GM18870 (cell line): ENCODE results near the gene NHLRC2.

Experiments used
- ATAC-seq: cut with Tn5 transposase; IDR thresholded peaks from one replicate; pipeline ENCODE4 v1.9.1; 2021; ENCODE audit warnings: moderate library complexity; ENCODE audit not compliant: unreplicated experiment

NHLRC2 gene

DNA sequence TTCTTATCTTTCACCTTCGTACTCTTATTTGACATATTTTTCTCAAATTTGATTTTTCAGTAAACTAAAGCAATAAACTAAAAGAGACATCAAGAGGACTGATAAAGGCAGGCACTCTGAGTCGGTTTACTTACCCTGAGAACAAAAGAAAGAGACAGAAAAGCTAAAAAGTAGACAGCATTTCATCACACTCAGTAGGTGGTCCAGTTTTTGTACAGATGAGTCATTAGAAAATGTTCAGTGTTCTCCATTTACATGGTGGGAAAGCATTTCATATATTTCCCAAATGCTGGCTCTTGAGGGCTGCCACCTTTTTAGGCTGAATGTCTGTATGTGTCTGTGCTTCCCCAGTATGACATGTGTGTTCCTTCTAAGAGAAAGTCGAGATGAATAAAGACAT is 52.7 kb downstream of the NHLRC2 start:
- ATAC-seq = no peak

DNA sequence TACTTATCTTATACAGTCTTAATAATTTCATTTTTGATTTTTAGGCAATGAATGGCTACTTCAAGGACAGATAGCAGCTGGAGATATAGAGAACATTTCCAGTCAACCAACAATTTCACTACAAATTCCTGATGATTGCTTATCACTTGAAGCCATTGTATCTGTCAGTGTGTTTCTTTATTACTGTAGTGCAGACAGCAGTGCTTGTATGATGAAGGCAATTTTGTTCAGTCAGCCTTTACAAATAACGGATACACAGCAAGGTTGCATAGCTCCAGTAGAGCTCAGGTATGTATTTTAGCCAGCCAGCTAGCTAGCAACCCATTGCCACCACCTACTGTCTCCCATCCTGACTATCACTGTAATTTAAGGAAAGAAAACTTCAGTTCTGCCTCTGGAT is 53.8 kb downstream of the NHLRC2 start:
- no peak for ATAC-seq

DNA sequence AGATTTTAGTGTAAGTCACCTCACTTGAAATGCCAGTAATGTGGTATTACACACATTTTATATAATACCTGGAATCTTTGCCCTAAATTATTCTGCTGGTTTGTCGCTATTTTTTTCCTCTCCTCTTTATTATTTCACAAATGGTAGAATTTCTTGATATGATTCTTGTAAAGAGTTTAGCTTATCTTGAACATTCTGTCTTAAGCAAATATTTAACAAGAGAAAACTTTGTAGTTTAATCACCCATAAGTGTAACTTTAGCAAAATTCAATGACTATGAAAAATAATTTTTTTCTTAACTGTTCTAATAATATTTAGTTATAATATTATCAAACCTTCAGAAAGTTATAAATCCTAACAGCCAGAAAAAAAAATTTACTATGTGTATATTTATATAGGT is 56.7 kb downstream of the NHLRC2 start:
- no peak for ATAC-seq

DNA sequence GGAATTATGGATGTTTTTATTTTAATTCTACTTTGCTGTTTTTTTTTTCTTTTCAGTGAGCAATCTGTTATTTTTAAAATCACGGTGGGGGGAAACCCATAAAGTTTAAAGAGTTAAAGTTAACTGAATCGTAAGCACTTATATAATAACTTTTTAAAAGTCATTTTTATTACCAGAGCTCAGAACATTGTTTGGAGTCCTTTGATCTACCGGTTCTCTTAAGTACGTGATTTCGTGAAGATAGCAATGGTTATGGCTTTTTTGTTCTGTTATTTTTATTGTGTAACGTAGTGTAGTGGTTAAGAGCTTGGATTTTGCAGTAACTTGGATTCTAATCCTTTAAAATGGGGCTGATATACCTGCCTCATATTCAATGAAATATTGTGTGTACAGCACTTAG is 57.4 kb downstream of the NHLRC2 start:
- no peak for ATAC-seq

DNA sequence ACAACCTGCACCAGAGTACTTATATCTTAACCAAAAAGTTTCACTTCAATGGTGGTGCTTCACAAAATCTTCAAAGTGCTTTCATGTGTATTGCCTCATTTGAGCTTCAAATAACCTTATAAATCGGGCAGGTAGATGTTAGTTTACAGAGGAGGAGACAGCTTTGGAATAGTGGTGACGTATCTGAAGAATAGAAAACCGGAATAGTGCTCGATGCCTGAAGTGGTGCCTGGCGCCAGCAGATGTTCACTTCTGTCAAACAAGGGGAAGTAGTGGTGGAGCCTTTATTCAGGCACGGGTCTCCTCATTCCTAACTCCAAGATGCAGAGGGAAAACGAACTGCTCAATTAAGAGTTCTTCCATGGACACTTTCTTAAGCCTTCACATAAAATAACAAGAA is 58.1 kb downstream of the NHLRC2 start:
- ATAC-seq = no peak

GRCh38 chr10:113914956-113915355 is 60.5 kb downstream of the NHLRC2 start:
- ATAC-seq = no peak

DNA sequence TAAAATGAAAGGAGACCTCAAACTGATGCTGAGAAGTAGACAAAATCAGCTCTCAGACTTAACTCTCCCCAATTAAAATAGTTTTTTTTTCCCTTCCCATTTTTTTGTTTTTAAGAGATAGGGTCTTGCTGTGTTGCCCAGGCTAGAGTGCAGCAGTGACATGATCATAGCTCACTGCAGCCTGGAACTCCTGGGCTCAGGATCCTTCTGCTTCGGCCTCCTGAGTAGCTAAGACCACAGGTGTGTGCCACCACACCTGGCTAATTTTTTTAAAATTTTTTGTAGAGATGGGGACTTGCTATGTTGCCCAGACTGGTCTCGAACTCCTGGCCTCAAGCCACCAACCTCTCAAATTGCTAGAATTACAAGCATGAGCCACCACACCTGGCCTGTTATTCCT is 61.1 kb downstream of the NHLRC2 start:
- ATAC-seq = no peak

- no peak for ATAC-seq
Measured at GRCh38 chr10:113916053-113916452, 61.6 kb downstream of the NHLRC2 start.

DNA sequence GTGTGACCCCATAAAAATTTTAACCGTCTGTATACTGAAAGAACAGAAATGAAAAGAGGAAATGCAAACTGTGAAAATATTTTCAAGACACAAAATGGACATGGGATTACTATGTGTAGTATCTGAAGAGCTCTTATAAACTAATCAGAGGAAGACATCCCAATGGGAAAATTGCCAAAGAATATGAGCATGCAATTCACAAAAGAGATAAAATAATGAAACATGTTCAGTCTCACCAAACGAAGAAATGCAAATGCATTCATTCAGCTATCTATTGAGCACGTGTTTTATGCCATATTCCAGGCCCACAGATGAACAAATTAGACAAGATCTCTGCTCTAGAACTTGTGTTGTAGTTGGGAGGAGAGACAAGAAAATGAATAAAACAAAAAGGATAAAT is 63.2 kb downstream of the NHLRC2 start:
- ATAC-seq = no peak

DNA sequence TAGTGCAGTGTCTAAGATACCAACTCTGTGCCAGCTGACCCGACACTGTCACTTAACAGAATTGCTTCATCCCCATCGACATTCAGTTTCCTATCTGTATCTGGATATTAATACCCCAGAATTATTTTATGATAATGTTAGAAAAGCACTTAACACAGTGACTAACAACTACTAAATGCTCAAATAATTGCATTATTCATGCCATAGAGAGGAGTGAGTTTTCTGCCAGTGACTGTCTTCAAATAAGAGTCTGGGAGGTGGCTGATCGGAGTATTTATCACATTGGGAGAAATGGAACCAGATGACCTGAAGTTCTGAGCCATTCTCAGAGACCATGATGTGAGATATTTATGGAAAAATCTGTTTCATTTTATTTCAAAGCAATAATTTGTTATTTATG is 65.7 kb downstream of the NHLRC2 start:
- ATAC-seq = no peak

DNA sequence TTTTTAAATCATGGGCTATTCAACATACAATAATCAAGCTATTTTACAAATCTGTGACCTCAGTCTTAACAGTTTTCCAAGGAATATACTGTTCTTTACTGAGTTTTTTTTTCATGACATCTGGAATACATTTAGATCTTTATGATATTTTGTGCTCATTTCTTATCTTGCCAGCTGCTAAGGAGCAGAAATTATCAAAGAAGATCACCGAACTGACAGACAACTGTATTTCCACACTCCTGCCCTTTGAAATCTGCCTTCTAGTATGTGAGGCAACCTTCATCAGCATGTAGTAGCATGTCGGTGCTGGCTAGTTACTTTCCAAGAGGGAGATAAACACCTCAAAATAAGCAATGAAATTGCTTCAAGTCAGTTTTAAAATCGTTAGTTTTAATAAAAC is 66.4 kb downstream of the NHLRC2 start:
- no peak for ATAC-seq

GRCh38 chr10:113921561-113922370 is 67.3 kb downstream of the NHLRC2 start:
- ATAC-seq = no peak

- no peak for ATAC-seq
Measured at GRCh38 chr10:113922787-113923570, 68.5 kb downstream of the NHLRC2 start.

DNA sequence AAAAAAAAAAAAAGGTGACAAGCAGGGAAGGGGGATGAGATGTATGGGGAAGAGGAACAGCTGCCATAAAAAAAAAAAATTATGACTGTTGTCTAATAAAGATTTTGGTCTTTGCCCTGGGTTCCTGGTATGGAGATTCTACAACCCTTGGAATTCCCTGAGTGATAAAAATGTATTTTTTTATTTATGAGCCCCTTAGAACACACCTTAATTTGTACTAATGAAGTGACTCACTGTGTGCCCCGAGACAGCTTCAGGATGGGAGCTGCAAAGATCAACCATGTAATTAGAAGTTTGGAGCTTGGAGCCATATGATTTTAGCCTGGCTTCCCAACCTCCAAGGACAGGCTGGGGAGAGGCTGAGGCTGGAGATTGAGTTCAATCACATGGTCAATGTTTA is 69.7 kb downstream of the NHLRC2 start:
- no peak for ATAC-seq

DNA sequence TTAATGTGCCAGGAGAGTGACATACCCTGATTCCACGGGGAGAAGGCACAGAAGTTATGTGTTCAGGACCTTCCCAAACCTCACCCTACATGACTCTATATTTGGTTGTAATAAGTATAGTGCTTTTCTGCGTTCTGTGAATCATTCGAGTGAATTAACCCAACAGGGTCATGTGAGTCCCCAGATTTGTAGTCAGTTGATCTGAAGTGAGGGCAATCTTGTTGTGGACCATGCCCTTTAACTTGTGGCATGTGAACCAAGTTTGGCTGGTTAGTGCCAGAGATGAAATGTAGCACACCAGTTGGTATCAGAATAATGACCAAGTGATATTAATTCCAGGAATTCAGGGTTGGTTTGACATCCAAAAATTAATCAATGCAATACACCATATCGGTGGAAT is 70.2 kb downstream of the NHLRC2 start:
- ATAC-seq = no peak

DNA sequence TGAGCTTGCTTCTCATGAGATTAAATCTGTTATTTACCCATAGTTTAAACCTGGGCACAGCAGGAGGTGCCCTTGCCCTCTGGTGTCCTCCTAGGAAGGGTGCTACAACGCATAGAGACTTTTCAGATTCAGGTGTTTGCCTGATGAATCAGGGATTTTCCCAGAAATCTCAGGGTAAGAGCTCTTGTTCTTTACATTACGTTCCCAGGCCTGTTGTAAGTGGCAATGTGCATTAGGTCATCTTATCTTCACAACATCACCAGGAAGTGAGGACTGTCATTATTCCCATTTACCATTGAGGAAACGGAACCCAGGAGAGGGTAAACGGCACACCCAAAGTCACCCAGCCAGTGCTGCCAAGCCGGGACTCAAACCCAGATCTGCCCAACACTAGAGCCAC is 73.0 kb downstream of the NHLRC2 start:
- no peak for ATAC-seq

- no peak for ATAC-seq
Measured at GRCh38 chr10:113928830-113929229, 74.4 kb downstream of the NHLRC2 start.

- ATAC-seq = no peak
Measured at GRCh38 chr10:113929522-113929921, 75.1 kb downstream of the NHLRC2 start.

- no peak for ATAC-seq
Measured at GRCh38 chr10:113930482-113931057, 76.1 kb downstream of the NHLRC2 start.

DNA sequence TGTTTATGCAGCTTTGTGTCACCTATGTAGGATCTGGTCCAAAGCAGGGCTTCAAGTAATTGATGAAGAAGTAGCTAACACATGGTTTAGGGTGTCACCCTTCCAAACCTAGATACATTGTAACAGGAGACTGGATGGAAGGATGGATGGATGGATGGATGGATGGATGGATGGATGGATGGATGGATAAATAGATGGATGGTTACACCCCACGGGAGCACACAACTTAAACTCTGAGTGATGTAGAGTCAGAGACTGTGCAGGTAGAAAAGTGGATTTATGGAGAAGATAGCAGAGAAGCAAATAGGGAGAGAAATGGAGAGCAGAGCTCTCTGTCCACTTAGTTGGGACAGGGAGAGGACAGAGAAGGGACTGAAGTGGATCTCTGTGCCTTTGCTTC is 78.4 kb downstream of the NHLRC2 start:
- no peak for ATAC-seq

DNA sequence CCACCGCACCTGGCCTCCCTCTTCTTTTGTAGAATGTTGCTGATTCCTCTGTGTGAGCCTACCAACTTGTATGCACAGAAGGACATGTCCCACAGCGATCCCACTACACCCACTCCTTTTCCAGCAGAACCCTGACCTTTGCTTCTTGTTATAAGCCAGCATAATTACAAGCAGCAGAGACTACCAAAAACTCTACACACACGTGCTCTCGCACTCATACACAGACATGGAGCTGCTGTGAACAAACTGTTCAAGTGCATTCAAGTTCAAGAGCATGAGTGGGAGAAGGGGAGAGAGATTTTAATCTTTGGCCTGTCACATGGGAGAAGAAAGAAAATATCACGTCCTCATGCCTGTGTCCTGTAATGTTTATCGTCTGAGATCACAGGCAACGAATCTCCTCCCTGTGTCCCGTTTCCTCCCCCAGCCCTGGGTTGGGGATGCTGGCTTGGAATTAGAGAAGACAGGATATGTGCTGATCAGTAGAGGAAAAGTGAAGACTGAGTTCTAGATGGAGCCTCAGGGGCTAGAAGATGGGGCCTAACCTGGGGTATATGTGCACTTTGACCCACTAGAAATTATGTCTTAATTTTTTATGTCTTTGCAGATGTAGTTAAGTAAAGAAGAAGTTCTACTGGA is 79.6 kb downstream of the NHLRC2 start:
- no peak for ATAC-seq

- ATAC-seq = no peak
Measured at GRCh38 chr10:113937258-113937657, 82.8 kb downstream of the NHLRC2 start.
